Esophagus (tissue), 2 donors: ENCODE results near the gene HSPH1. TPM values are rescaled to one million over a fixed set of nuclear protein-coding genes. Genes with fewer than 3 reads are reported as not detected.

Experiments used
- H3K27ac ChIP-seq, 2 donors: one replicate each; pipeline ENCODE4 v1.5.1; 2013; ENCODE audit warnings: low read depth in 2 of 2, mild to moderate bottlenecking in 2 of 2, inconsistent platforms in 1 of 2, low read length in 1 of 2, moderate library complexity in 1 of 2
- H3K27me3 ChIP-seq, 2 donors: one replicate each; pipeline ENCODE4 v1.6.1; 2013; ENCODE audit warnings: low read length in 2 of 2, control low read depth in 1 of 2, mild to moderate bottlenecking in 1 of 2; ENCODE audit not compliant: insufficient read depth in 2 of 2, control insufficient read depth in 1 of 2
- H3K36me3 ChIP-seq, 2 donors: one replicate each; pipeline ENCODE4 v1.6.1; 2013; ENCODE audit warnings: low read length in 1 of 2; ENCODE audit not compliant: control insufficient read depth in 2 of 2, insufficient read depth in 2 of 2
- H3K4me1 ChIP-seq, 2 donors: one replicate each; pipeline ENCODE4 v1.6.1; 2013; ENCODE audit warnings: low read length in 1 of 2; ENCODE audit not compliant: control insufficient read depth in 2 of 2, insufficient read depth in 2 of 2
- H3K4me3 ChIP-seq, 2 donors: one replicate each; pipeline ENCODE4 v1.5.1; 2013; ENCODE audit warnings: low read length in 2 of 2, mild to moderate bottlenecking in 2 of 2, low read depth in 1 of 2, moderate library complexity in 1 of 2
- H3K9me3 ChIP-seq, 2 donors: one replicate each; pipeline ENCODE4 v1.6.1; 2013; ENCODE audit warnings: mild to moderate bottlenecking in 2 of 2, low read depth in 1 of 2, low read length in 1 of 2, moderate library complexity in 1 of 2; ENCODE audit not compliant: control insufficient read depth in 2 of 2, insufficient read depth in 1 of 2
- WGBS, 2 donors: extraction: QIAGEN DNeasy Blood & Tissue Kit; methylation state at CpG; one replicate each; pipeline ENCODE4 v1.1.7; 2013; 5-methylcytosine and 5-hydroxymethylcytosine counted together
- polyA plus RNA-seq, 2 donors: library from polyadenylated mRNA; stranded (reverse); fragments of 200-250 nt; gene quantifications; one replicate each; pipeline ENCODE4 v1.2.3, GENCODE V29; 2013
- donor health status: healthy with polysubstance abuse.
- donor health status: Bipolar disorder and iron deficiency.

Gene HSPH1
- polyA plus RNA-seq, 2 donors: 22.0 to 31.3 TPM

DNA sequence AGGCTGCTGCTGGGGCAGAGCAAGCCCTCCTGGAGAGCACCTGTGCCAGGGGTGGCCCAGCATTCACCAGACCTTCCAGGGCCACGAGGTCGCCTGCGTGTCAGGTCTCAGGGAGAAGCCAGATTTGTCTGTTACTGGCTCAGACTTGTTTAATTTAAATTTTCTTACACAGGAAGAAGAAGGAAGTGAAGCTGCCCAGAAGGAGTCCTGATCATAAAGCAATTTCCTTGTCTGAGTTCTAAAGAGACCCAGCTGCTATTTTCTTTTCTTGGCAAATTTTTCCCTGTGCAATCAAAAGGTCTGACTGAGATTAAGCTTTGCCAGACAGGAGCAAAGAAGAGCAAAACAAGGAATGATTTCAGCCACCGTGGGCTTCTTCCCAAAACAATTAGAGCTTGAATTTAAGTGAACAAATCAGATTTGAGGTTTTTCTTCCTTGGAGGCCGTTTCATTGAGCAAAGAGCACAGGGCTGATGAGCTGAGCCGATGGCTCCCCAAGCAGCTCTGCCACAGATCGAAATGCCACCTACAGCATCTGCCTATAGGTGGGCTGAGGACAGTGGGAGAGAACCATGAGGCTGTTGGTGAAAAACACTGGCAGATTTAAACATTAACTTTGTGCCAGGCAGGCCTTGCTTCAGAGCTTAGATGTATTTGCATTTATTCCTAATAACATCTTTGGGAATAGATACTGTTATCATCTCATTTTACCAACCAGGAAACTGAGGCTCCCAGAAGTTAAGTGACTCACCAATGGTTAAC, 40.1 kb downstream of the HSPH1 start:
- Histone ChIP-seq H3K27me3 (peaks cover 0 to 3% of the 10 kb centered on the region in 2 donors), H3K36me3 (no peaks in the 10 kb centered on the region), H3K9me3 (no peaks in the 10 kb centered on the region), H3K4me1 (peaks cover 0 to 5% of the 10 kb centered on the region in 2 donors), H3K27ac (peak overlapping the region in 1 of 2 donors; percentile 34), H3K4me3 (no peak overlapping the region)
- 33 to 55% methylated on average over 7 of the region's 7 CpGs for WGBS, 2 donors

- Histone ChIP-seq H3K27ac (no peak overlapping the region), H3K4me3 (no peak overlapping the region), H3K36me3 (no peaks in the 10 kb centered on the region), H3K27me3 (no peaks in the 10 kb centered on the region), H3K4me1 (peaks cover 0 to 5% of the 10 kb centered on the region in 2 donors), H3K9me3 (no peaks in the 10 kb centered on the region)
- WGBS, 2 donors: 77 to 82% methylated on average over 8 of the region's 8 CpGs
These were observed 41.6 kb downstream of the HSPH1 start for GRCh38 chr13:31119966-31120700.

DNA sequence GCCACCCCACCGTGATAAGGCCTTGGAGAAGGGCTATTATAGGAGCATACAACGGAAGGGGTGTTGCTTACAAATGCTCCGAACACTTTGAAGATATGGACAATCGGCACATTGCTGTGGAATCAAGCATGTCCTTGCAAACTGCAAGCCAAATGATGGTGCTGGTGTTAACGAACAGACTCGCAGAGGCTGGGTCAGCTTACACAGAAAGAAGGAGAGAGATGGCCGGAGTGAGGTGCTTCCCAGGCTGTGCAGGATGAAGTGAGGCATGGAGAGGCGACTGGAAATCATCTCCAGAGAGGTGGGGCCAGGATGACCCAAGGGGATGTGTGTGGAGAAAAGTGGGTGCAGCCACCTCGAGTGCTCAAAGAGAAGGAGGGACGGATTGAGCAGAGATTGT, 42.2 kb downstream of the HSPH1 start:
- 88 to 89% methylated on average over 10 of the region's 10 CpGs for WGBS, 2 donors
- H3K27ac ChIP-seq: no peak overlapping the region
- no peaks in the 10 kb centered on the region for H3K27me3 ChIP-seq
- H3K9me3 ChIP-seq: no peaks in the 10 kb centered on the region
- no peaks in the 10 kb centered on the region for H3K36me3 ChIP-seq
- peaks cover 0 to 5% of the 10 kb centered on the region in 2 donors for H3K4me1 ChIP-seq
- H3K4me3 ChIP-seq: no peak overlapping the region

DNA sequence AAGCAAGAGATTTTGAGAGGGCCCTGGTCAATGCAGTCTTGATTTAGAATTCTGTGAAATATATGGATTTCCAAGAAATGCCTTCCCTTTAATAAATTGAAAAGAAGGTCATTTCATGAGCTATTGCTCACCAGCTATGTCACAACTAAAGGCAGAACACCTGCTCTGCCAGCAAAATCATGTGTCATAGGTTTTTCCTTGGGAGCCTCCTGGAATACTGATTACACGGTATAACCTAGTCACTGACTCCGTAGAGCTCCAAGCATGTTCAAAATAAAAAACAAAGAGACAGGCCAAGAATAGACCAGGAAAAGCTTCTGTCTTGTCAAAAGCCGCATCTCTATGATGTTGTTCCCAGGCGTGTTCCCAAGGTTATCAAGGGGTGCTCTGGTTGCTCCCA, 45.5 kb downstream of the HSPH1 start:
- peaks cover 0 to 4% of the 10 kb centered on the region in 2 donors for H3K4me1 ChIP-seq
- WGBS, 2 donors: 54 to 61% methylated on average over 4 of the region's 4 CpGs

DNA sequence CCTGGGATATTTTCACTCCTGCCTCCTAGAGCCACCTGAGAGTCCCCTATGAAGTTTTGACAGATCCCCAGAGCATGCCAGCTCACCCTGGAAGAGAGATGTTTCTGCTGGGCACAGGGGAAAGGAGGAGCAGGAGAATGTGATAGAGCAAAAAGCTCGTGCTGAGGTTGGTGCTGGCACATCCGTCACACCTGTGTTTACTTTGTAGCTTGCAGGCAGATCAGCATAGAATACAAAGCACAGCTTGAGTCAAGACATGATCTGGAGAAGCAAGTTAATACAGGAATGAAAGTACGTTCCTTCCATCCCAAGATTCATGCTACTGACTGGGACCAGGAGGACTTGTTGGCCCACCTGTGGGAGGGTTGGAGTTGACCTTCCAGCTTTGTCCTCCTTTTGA, 46.1 kb downstream of the HSPH1 start:
- peak overlapping the region; percentile 72 to 82 for H3K27ac ChIP-seq
- H3K27me3 ChIP-seq: no peaks in the 10 kb centered on the region
- WGBS, 2 donors: 44 to 46% methylated on average over 3 of the region's 3 CpGs
- H3K4me1 ChIP-seq: no peaks in the 10 kb centered on the region
- H3K36me3 ChIP-seq: no peaks in the 10 kb centered on the region
- no peaks in the 10 kb centered on the region for H3K9me3 ChIP-seq
- no peak overlapping the region for H3K4me3 ChIP-seq

More for the DNA sequence above, 45.5 kb downstream of the HSPH1 start:
- Histone ChIP-seq H3K4me3 (no peak overlapping the region), H3K27ac (peak overlapping the region; percentile 34 to 82), H3K27me3 (no peaks in the 10 kb centered on the region), H3K36me3 (no peaks in the 10 kb centered on the region), H3K9me3 (no peaks in the 10 kb centered on the region)

DNA sequence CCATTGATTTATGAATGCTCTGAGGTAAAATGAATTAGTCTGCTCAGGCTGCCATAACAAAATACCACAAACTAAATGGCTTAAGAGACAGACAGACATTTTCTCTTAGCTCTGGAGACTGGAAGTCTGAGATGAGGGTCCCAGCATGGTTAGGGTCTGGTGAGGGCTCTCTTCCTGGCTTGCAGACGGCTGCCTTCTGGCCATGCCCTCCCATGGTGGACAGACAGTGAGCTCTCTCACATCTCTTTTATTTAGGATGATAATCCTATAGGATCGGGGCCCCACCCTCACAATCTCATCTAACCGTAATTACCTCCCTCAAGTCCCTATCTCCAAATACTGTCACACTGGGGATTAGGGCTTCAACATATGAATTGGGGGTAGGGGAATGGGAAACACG, 47.1 kb downstream of the HSPH1 start:
- no peaks in the 10 kb centered on the region for H3K36me3 ChIP-seq
- H3K4me1 ChIP-seq: peaks cover 0 to 1% of the 10 kb centered on the region in 2 donors
- no peaks in the 10 kb centered on the region for H3K27me3 ChIP-seq
- H3K9me3 ChIP-seq: no peaks in the 10 kb centered on the region
- H3K4me3 ChIP-seq: no peak overlapping the region
- WGBS, 2 donors: 88 to 89% methylated on average over 4 of the region's 4 CpGs
- no peak overlapping the region for H3K27ac ChIP-seq

GRCh38 chr13:31111136-31111535, 50.6 kb downstream of the HSPH1 start:
- Histone ChIP-seq H3K4me1 (peaks cover 0 to 1% of the 10 kb centered on the region in 2 donors), H3K4me3 (no peak overlapping the region), H3K9me3 (no peaks in the 10 kb centered on the region), H3K27ac (no peak overlapping the region), H3K36me3 (no peaks in the 10 kb centered on the region), H3K27me3 (no peaks in the 10 kb centered on the region)
- whole genome bisulfite sequencing, 2 donors: 54 to 57% methylated on average over 4 of the region's 4 CpGs

GRCh38 chr13:31110617-31111016, 51.1 kb downstream of the HSPH1 start:
- H3K36me3 ChIP-seq: no peaks in the 10 kb centered on the region
- no peaks in the 10 kb centered on the region for H3K9me3 ChIP-seq
- 55 to 68% methylated on average over 10 of the region's 10 CpGs for WGBS, 2 donors
- peaks cover 0 to 1% of the 10 kb centered on the region in 2 donors for H3K4me1 ChIP-seq
- no peak overlapping the region for H3K4me3 ChIP-seq
- no peaks in the 10 kb centered on the region for H3K27me3 ChIP-seq
- H3K27ac ChIP-seq: no peak overlapping the region

DNA sequence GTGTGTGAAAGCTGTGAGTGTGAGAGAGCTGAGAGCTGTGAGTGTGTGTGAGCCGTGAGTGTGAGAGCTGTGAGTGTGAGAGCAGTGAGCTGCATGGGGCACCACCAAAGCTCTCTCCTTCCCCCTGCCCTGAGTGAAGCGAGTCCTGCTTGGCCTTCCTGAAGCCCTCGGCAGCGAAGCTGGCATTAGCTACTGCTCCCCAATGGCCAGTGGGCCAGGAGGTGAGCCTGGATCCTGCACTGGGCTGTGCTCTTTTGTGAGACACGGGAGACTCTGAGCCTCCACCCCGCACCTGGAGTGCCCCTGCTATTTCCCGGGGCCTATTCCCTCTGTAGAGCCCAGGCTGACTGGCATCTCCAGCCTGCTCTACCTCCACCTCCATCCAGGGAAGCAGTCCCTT, 51.5 kb downstream of the HSPH1 start:
- no peaks in the 10 kb centered on the region for H3K27me3 ChIP-seq
- no peak overlapping the region for H3K4me3 ChIP-seq
- peaks cover 0 to 1% of the 10 kb centered on the region in 2 donors for H3K4me1 ChIP-seq
- H3K36me3 ChIP-seq: no peaks in the 10 kb centered on the region
- H3K9me3 ChIP-seq: no peaks in the 10 kb centered on the region
- 91 to 92% methylated on average over 7 of the region's 7 CpGs for WGBS, 2 donors
- H3K27ac ChIP-seq: no peak overlapping the region
